Neutrophil (primary cell): ENCODE results near the gene SBSN.

Source experiments
- H3K27ac ChIP-seq: fragments of 200-600 bp; sonication (generic); 2 replicates; pipeline ENCODE4 v1.5.1; 2016; ENCODE audit warnings: mild to moderate bottlenecking, moderate library complexity
- H3K27me3 ChIP-seq: fragments of 200-600 bp; sonication (generic); 2 replicates; pipeline ENCODE4 v1.6.0; 2016; ENCODE audit warnings: mild to moderate bottlenecking
- H3K36me3 ChIP-seq: fragments of 200-600 bp; sonication (generic); 2 replicates; pipeline ENCODE4 v1.5.1; 2017
- H3K4me1 ChIP-seq, 2 experiments: fragments of 200-600 bp in 1 of 2; sonication (generic) in 1 of 2; 1 replicate in 1 of 2; 2 replicates in 1 of 2; pipeline versions ENCODE4 v1.5.1 to v1.6.1; 2013 to 2016; ENCODE audit warnings: low read depth in 1 of 2, low read length in 1 of 2, mild to moderate bottlenecking in 1 of 2, moderate library complexity in 1 of 2; ENCODE audit not compliant: control insufficient read depth in 1 of 2, insufficient read depth in 1 of 2
- H3K4me3 ChIP-seq, 2 experiments: fragments of 200-600 bp in 1 of 2; sonication (generic) in 1 of 2; 1 replicate in 1 of 2; 2 replicates in 1 of 2; pipeline ENCODE4 v1.5.1; 2013 to 2016; ENCODE audit warnings: low read depth in 1 of 2, low read length in 1 of 2, mild to moderate bottlenecking in 1 of 2, moderate library complexity in 1 of 2
- H3K9me3 ChIP-seq: fragments of 200-600 bp; sonication (generic); 2 replicates; pipeline ENCODE4 v1.5.1; 2016
- TF ChIP-seq, protein P1 (sequence below): fragments of 200-600 bp; sonication (generic); IDR thresholded peaks from 2 replicates; pipeline ENCODE4 v1.5.1; 2016; ENCODE audit warnings: antibody characterized with exemption

SBSN gene

DNA sequence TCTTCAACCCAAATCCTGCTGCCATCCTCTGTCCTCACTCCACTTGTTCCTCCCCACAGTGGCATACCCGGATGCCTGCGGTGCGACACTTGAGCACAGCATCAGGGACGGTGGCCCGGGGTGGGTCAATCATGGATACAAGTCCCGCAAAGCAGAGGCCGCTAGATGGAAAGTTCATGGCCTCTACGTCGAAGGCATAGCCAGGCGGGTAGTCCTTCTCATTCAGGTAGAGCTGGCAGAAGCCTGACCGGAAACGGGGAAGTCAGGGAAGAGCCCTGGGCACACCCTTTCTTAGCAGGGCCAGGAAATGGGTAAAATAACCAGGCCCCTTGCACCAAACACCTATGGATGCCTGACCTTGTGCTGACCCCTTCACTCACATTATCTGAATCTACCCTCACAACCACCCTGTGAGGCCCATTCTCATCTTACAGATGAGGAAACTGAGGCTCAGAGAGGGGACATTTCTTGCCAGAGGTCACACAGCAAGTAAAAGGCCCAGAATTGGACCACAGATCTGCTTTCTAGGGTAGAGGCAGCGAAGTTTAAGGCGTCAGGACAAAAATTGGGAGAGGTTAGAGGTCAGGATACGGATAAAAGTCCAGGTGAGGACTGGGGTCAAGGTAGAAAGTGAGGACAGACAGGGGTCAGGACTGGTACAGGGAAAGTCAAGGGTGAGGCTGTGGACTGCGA, 28.9 kb upstream of the SBSN start:
- TF ChIP-seq, protein P1, sequence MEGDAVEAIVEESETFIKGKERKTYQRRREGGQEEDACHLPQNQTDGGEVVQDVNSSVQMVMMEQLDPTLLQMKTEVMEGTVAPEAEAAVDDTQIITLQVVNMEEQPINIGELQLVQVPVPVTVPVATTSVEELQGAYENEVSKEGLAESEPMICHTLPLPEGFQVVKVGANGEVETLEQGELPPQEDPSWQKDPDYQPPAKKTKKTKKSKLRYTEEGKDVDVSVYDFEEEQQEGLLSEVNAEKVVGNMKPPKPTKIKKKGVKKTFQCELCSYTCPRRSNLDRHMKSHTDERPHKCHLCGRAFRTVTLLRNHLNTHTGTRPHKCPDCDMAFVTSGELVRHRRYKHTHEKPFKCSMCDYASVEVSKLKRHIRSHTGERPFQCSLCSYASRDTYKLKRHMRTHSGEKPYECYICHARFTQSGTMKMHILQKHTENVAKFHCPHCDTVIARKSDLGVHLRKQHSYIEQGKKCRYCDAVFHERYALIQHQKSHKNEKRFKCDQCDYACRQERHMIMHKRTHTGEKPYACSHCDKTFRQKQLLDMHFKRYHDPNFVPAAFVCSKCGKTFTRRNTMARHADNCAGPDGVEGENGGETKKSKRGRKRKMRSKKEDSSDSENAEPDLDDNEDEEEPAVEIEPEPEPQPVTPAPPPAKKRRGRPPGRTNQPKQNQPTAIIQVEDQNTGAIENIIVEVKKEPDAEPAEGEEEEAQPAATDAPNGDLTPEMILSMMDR: no peak
- peaks cover 69% of the 10 kb centered on the region for H3K27me3 ChIP-seq

DNA sequence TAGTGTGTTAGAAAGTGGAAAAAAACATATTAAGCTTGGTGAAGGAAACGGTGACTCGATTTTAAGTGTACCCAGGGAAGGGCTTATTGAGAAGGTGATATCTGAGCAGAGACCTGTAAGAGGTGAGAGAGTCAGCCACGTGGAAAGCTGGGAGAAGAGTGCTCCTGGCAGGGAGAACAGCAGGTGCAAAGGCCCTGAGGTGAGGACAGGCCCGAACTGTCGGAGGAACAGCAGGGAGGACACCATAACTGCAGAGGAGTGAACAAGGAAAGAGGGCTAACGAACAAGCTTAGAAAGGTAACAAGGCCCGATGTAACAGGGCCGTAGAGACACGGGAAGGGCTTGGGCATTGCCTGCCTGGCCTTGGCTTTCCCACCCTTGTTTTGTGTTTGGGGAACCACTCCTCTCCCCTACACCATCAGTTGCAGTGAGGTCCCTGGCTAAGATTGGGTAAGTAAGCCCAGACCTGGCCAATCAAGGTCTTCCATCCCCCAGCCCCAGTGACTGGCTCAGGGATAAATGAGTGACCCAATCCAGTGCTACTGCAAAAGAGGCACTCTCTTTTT, 28.0 kb upstream of the SBSN start:
- no peak overlapping the region for H3K4me3 ChIP-seq
- peaks cover 5 to 10% of the 10 kb centered on the region in 2 experiments for H3K4me1 ChIP-seq
- no peaks in the 10 kb centered on the region for H3K36me3 ChIP-seq
- TF ChIP-seq, protein P1: no peak
- no peak overlapping the region for H3K27ac ChIP-seq
- H3K27me3 ChIP-seq: peaks cover 66% of the 10 kb centered on the region
- H3K9me3 ChIP-seq: no peaks in the 10 kb centered on the region

More for the DNA sequence above, 28.9 kb upstream of the SBSN start:
- Histone ChIP-seq H3K9me3 (no peaks in the 10 kb centered on the region), H3K4me1 (peaks cover 5 to 10% of the 10 kb centered on the region in 2 experiments), H3K27ac (no peak overlapping the region), H3K4me3 (no peak overlapping the region), H3K36me3 (no peaks in the 10 kb centered on the region)

DNA sequence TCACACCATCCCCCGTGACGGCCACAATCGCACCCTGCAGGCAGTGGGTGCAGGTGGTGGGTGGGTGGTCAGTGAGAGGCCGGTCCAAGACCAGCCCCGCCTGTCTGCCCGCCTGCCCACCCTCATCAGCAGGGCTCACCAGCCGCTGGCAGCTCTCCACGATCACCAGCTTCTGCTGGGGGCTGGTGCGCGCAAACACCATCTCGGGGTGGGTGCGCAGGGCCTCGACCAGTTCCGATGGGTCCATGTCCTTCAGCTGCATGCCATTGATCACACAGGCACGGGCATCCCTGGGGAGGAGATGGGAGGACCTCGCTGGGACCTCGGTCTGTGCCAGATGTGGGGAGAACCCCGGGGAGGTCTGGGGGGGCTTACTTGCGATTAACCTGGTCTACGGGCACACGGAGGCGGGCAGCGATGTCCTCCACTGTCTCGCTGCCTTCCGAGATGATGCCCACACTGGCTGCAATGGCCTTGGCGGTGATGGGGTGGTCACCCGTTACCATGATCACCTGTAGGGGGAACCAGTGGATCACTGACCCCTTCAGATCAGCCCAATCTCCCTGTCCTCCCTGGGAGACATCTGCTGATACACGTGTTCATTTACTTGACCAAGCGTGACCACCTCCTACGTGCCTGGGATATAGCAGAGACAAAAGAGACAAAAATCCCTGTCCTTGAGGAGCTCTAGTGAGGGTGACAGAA, 27.3 kb upstream of the SBSN start:
- Histone ChIP-seq H3K27me3 (peaks cover 59% of the 10 kb centered on the region), H3K9me3 (no peaks in the 10 kb centered on the region), H3K4me1 (peaks cover 5 to 10% of the 10 kb centered on the region in 2 experiments), H3K4me3 (no peak overlapping the region), H3K36me3 (no peaks in the 10 kb centered on the region), H3K27ac (no peak overlapping the region)
- TF ChIP-seq, protein P1: no peak

DNA sequence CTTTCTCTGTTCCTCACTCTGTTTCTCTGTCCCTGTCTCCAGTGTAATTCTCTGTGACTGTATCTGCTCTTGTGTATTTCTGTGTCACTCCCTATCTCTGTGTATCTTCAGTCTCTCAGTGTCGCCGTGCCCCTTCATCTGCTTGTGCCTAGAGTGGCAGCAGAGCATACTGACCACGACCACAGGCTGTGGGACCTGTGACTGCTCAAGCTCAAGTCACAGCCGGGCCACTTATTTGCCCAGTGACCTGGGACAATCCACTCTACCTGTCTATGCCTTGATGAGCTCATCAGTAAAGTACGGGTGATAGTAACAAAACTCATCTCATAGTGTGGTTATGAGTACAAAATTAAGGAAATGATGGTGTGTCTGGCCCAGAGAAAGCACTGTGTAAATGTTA, 26.0 kb upstream of the SBSN start:
- H3K9me3 ChIP-seq: no peaks in the 10 kb centered on the region
- no peak overlapping the region for H3K4me3 ChIP-seq
- no peaks in the 10 kb centered on the region for H3K36me3 ChIP-seq
- H3K27me3 ChIP-seq: peaks cover 46% of the 10 kb centered on the region
- H3K27ac ChIP-seq: no peak overlapping the region
- TF ChIP-seq, protein P1: no peak
- H3K4me1 ChIP-seq: peaks cover 5 to 10% of the 10 kb centered on the region in 2 experiments

DNA sequence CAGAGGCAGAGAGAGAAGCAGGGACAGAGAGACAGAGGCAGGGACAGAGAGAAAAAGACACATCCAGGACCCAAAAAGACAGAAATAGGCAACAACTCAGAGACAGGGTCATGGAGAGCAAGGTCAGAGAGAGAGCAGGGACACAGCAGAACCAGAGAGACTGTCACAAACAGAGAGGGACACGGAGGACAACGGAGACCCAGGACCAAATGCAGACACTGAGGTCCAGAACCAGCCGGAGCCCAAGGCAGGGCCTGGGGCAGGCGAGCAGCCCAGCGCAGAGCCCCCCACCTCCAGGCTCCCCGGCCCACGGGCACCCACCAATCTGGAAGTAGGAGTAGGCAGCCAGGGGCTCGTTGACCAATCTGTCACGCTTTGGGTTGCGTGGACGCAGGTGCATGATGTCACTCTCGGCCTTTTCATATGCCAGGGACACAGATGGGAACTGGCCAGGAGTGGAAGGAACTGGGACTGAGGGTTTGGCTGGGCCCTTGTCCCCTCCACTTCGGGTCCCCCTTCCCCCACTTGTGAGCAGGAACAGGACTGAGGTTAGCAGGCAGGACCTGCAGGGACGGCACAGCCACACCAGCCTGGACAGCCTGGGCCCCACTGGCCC, 25.4 kb upstream of the SBSN start:
- Histone ChIP-seq H3K36me3 (no peaks in the 10 kb centered on the region), H3K27ac (no peak overlapping the region)

More for the DNA sequence above, 25.4 kb upstream of the SBSN start:
- Histone ChIP-seq H3K9me3 (no peaks in the 10 kb centered on the region), H3K27me3 (peaks cover 40% of the 10 kb centered on the region), H3K4me3 (no peak overlapping the region), H3K4me1 (peaks cover 5 to 10% of the 10 kb centered on the region in 2 experiments)
- TF ChIP-seq, protein P1: no peak
